GM18520 (cell line): ENCODE results near the gene PTAFR.

Source experiments
- ATAC-seq: cut with Tn5 transposase; IDR thresholded peaks from one replicate; pipeline ENCODE4 v1.9.1; 2021; ENCODE audit not compliant: unreplicated experiment

Gene PTAFR

GRCh38 chr1:28176492-28177470, at the start of gene PTAFR:
Gene PTAFR, minus strand, starts transcription at chr1:28176690. Its CDS starts 25,669 bp downstream, at chr1:28151021.
- no peak for ATAC-seq

- no peak for ATAC-seq
These were observed 36.8 kb upstream of the PTAFR start for GRCh38 chr1:28213315-28213714.

- ATAC-seq: no peak
These were observed 33.2 kb upstream of the PTAFR start for GRCh38 chr1:28209700-28210099.

GRCh38 chr1:28208818-28209441, 32.4 kb upstream of the PTAFR start:
- ATAC-seq: no peak

GRCh38 chr1:28205243-28205642, 28.8 kb upstream of the PTAFR start:
- no peak for ATAC-seq

- peak; percentile 3 for ATAC-seq
These were observed 23.9 kb upstream of the PTAFR start for GRCh38 chr1:28200234-28200873.

- ATAC-seq: peak; percentile 77
These were observed 23.1 kb upstream of the PTAFR start for GRCh38 chr1:28199328-28200233.

GRCh38 chr1:28197682-28198415, 21.4 kb upstream of the PTAFR start:
- ATAC-seq: no peak

GRCh38 chr1:28196330-28196729, 19.8 kb upstream of the PTAFR start:
- no peak for ATAC-seq

- ATAC-seq: no peak
These were observed 19.3 kb upstream of the PTAFR start for GRCh38 chr1:28195780-28196179.

GRCh38 chr1:28194326-28195035, 18.0 kb upstream of the PTAFR start:
- no peak for ATAC-seq

GRCh38 chr1:28193701-28194161, 17.2 kb upstream of the PTAFR start:
- ATAC-seq: no peak

- ATAC-seq: no peak
These were observed 14.6 kb upstream of the PTAFR start for GRCh38 chr1:28190996-28191645.

- ATAC-seq: no peak
These were observed 14.0 kb upstream of the PTAFR start for GRCh38 chr1:28190337-28190979.

GRCh38 chr1:28185071-28185470, 8.6 kb upstream of the PTAFR start:
- ATAC-seq: no peak

- ATAC-seq: no peak
These were observed 4.1 kb upstream of the PTAFR start for GRCh38 chr1:28180306-28181305.
